AG10803 (cell line): ENCODE measurements around the gene CEP104.

Experiments
- DNase-seq: peaks from one replicate; pipeline ENCODE4 v3.0.0; 2010; ENCODE audit warnings: low read depth
- H3K4me3 ChIP-seq: 2 replicates; pipeline ENCODE4 v1.5.1; 2011; ENCODE audit warnings: mild to moderate bottlenecking, low read length, control low read depth
- CTCF ChIP-seq: conservative IDR thresholded peaks from 2 replicates; pipeline ENCODE4 v1.5.1; 2011; ENCODE audit warnings: mild to moderate bottlenecking, low read length, control low read depth, inconsistent platforms

The CEP104 gene

GRCh38 chr1:3852711-3853485 lies 4.1 kb downstream of the CEP104 start:
- no peak for DNase-seq
- H3K4me3 ChIP-seq = no peak overlapping the region
- no peak for TF ChIP-seq CTCF

- DNase-seq = no peak
- no peak for TF ChIP-seq CTCF
- H3K4me3 ChIP-seq = no peak overlapping the region
Observed at GRCh38 chr1:3852091-3852490, 4.9 kb downstream of the CEP104 start.

GRCh38 chr1:3851292-3851691 lies 5.7 kb downstream of the CEP104 start:
- DNase-seq = no peak
- no peak overlapping the region for H3K4me3 ChIP-seq
- TF ChIP-seq CTCF = no peak

GRCh38 chr1:3850857-3851256 lies 6.2 kb downstream of the CEP104 start:
- no peak for DNase-seq
- no peak for TF ChIP-seq CTCF
- H3K4me3 ChIP-seq = no peak overlapping the region

- no peak for DNase-seq
- no peak for TF ChIP-seq CTCF
Observed at GRCh38 chr1:3847081-3847480, 9.9 kb downstream of the CEP104 start.

GRCh38 chr1:3846541-3846940 lies 10.5 kb downstream of the CEP104 start:
- DNase-seq = no peak
- no peak for TF ChIP-seq CTCF
- H3K4me3 ChIP-seq = no peak overlapping the region

More at GRCh38 chr1:3847081-3847480, 9.9 kb downstream of the CEP104 start:
- no peak overlapping the region for H3K4me3 ChIP-seq

GRCh38 chr1:3842912-3843311 lies 14.1 kb downstream of the CEP104 start:
- no peak for DNase-seq
- TF ChIP-seq CTCF = no peak
- H3K4me3 ChIP-seq = no peak overlapping the region
